H1 (cell line): ENCODE results near the gene LRRC25. TPM values are rescaled to one million over a fixed set of nuclear protein-coding genes. Genes with fewer than 3 reads are reported as not detected.

ENCODE experiments used
- EGR1 ChIP-seq: IDR thresholded peaks from 2 replicates; pipeline ENCODE4 v1.6.1; 2011; ENCODE audit warnings: low read depth, low read length, borderline replicate concordance
- GABPA ChIP-seq: IDR thresholded peaks from 2 replicates; pipeline ENCODE4 v1.6.1; 2011; ENCODE audit warnings: mild to moderate bottlenecking, low read length, moderate library complexity, borderline replicate concordance; ENCODE audit not compliant: insufficient read depth
- RBBP5 ChIP-seq: IDR thresholded peaks from 2 replicates; pipeline ENCODE4 v1.7.1; 2012; ENCODE audit warnings: low read depth, mild to moderate bottlenecking, inconsistent platforms, low read length, moderate library complexity, borderline replicate concordance
- SAP30 ChIP-seq: fragments of 300-600 bp; sonication (generic); IDR thresholded peaks from 2 replicates; pipeline ENCODE4 v1.7.1; 2012; ENCODE audit warnings: low read length, moderate library complexity, mild to moderate bottlenecking, inconsistent platforms; ENCODE audit not compliant: insufficient read depth, insufficient replicate concordance
- TEAD4 ChIP-seq: IDR thresholded peaks from 2 replicates; pipeline ENCODE4 v1.6.1; 2012; ENCODE audit warnings: low read depth, low read length, inconsistent platforms, mixed read lengths
- polyA plus RNA-seq, 7 experiments: library from polyadenylated mRNA; depleted of rRNA in 3 of 7; stranded (reverse) in 5 of 7; unstranded in 2 of 7; fragments of >200 nt in 5 of 7; fragments of 200-250 nt in 2 of 7; gene quantifications; 1 replicate in 5 of 7; 2 replicates in 1 of 7; 4 replicates in 1 of 7; pipeline versions ENCODE4 v1.2.1 to v1.2.3, GENCODE V29; 2011 to 2013; ENCODE audit warnings: missing spikeins in 2 of 7, mixed read lengths in 2 of 7
- total RNA-seq: library from RNA; stranded (reverse); fragmentation: NEBNext Ultra II Directional; extraction: Animal tissue kit (Norgen Biotek cat#: 25700); gene quantifications from 2 replicates; pipeline ENCODE4 v1.2.1, GENCODE V29; 2021

Gene LRRC25
- total and polyA plus RNA-seq, 2 of the 8 experiments (the other 6 are each of a cell fraction or from before 2014, with no cell fraction given): 0.20 to 0.41 TPM

- TF ChIP-seq TEAD4 (no peak), EGR1 (no peak), RBBP5 (no peak), SAP30 (no peak), GABPA (no peak)
Measured at GRCh38 chr19:18431351-18432197, 34.2 kb upstream of the LRRC25 start (continued).
